HFFc6 (cell line): ENCODE results near the gene KNL1. TPM values are rescaled to one million over a fixed set of nuclear protein-coding genes. Genes with fewer than 3 reads are reported as not detected.
"Not testable (repeated sequence)": the region's sequence is repeated elsewhere in the genome, so short reads cannot be mapped to it uniquely, and the experiment has no call there.

Experiments used
- DNase-seq: peaks from one replicate; pipeline ENCODE4 v3.0.0-alpha.2; 2018
- H3K27ac Mint-ChIP-seq: 2 replicates; pipeline ENCODE4 v1.8.0; 2020; ENCODE audit warnings: mild to moderate bottlenecking, mixed read lengths
- H3K27me3 Mint-ChIP-seq: 2 replicates; pipeline ENCODE4 v1.8.0; 2021; ENCODE audit warnings: mild to moderate bottlenecking, moderate library complexity, mixed read lengths; ENCODE audit not compliant: insufficient read depth
- H3K36me3 Mint-ChIP-seq: 2 replicates; pipeline ENCODE4 v1.8.0; 2021; ENCODE audit warnings: low read depth, mixed read lengths
- H3K4me1 Mint-ChIP-seq: 2 replicates; pipeline ENCODE4 v1.8.0; 2020; ENCODE audit warnings: low read depth, mixed read lengths
- H3K4me3 Mint-ChIP-seq: 2 replicates; pipeline ENCODE4 v1.8.0; 2020; ENCODE audit warnings: mild to moderate bottlenecking, moderate library complexity, mixed read lengths
- H3K9me3 Mint-ChIP-seq: 2 replicates; pipeline ENCODE4 v1.8.0; 2020; ENCODE audit warnings: mild to moderate bottlenecking, mixed read lengths
- CTCF ChIP-seq: fragments of 200-600 bp; sonication (generic); IDR thresholded peaks from 2 replicates; pipeline ENCODE4 v1.5.0; 2021; ENCODE audit warnings: antibody characterized with exemption, mild to moderate bottlenecking
- total RNA-seq, 6 experiments: library from RNA; stranded (reverse); fragmentation: NEBNext Ultra II Directional; extraction: Animal tissue kit (Norgen Biotek cat#: 25700); gene quantifications; 2 replicates in 1 of 6; 3 replicates in 5 of 6; pipeline ENCODE4 v1.2.3, GENCODE V29; 2021

KNL1 gene
- total RNA-seq, 6 experiments from 2014 or later, result 8.9 to 26.8 (median 20.0) TPM

- Mint-ChIP-seq H3K36me3 (no peaks in the 10 kb centered on the region; the same call in 1 of the 2 replicates), H3K27me3 (no peaks in the 10 kb centered on the region; the same call in none of the 2 replicates), H3K9me3 (no peaks in the 10 kb centered on the region), H3K4me1 (peaks cover 3% of the 10 kb centered on the region), H3K27ac (no peak overlapping the region), H3K4me3 (no peak overlapping the region)
- no peak for DNase-seq
- no peak for TF ChIP-seq CTCF
Measured at GRCh38 chr15:40650479-40650878, 56.4 kb downstream of the KNL1 start.

DNA sequence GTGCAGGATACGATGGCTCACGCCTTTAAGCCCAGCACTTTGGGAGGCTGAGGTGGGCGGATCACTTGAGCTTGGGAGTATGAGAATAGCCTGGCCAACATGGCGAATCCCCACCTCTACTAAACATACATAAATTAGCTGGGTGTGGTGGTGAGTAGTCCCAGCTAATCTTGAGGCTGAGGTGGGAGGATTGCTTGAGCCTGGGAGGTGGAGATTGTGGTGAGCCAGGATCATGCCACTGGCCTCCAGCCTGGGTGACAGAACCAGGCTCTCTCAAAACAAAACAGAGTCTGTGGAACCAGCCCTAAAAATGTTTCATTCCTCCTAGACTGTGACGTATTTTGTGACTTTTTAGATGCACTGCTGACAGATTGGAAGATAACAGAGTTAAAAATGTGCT is 66.6 kb downstream of the KNL1 start:
- H3K27me3 Mint-ChIP-seq, result no peaks in the 10 kb centered on the region

GRCh38 chr15:40664909-40665308 is 70.9 kb downstream of the KNL1 start:
- TF ChIP-seq CTCF, result no peak
- Mint-ChIP-seq H3K36me3 (peaks cover 11% of the 10 kb centered on the region; the same call in 1 of the 2 replicates), H3K27me3 (no peaks in the 10 kb centered on the region; the same call in 1 of the 2 replicates), H3K9me3 (0 out of 2 replicates have a peak, but pooled peaks cover 5% of the 10 kb centered on the region), H3K27ac (no peak overlapping the region), H3K4me3 (no peak overlapping the region), H3K4me1 (no peaks in the 10 kb centered on the region)
- DNase-seq, result no peak

More for the DNA sequence above, 66.6 kb downstream of the KNL1 start:
- Mint-ChIP-seq H3K9me3 (no peaks in the 10 kb centered on the region), H3K4me1 (no peaks in the 10 kb centered on the region), H3K27ac (no peak overlapping the region), H3K4me3 (no peak overlapping the region), H3K36me3 (peaks cover 4% of the 10 kb centered on the region; the same call in 1 of the 2 replicates)
- DNase-seq, result no peak
- no peak for TF ChIP-seq CTCF

DNA sequence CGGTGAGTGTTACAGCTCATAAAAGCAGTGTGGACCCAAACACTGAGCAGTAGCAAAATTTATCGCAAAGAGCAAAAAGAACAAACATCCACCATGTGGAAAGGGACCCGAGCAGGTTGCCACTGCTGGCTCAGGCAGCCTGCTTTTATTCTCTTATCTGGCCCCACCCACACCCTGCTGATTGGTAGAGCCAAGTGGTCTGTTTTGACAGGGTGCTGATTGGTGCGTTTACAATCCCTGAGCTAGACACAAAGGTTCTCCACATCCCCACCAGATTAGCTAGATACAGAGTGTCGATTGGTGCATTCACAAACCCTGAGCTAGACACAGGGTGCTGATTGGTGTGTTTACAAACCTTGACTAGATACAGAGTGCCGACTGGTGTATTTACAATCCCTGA is 82.2 kb downstream of the KNL1 start:
- not testable (repeated sequence) for DNase-seq, H3K4me3 Mint-ChIP-seq, H3K4me1 Mint-ChIP-seq, H3K27me3 Mint-ChIP-seq, H3K36me3 Mint-ChIP-seq, H3K27ac Mint-ChIP-seq, H3K9me3 Mint-ChIP-seq

DNA sequence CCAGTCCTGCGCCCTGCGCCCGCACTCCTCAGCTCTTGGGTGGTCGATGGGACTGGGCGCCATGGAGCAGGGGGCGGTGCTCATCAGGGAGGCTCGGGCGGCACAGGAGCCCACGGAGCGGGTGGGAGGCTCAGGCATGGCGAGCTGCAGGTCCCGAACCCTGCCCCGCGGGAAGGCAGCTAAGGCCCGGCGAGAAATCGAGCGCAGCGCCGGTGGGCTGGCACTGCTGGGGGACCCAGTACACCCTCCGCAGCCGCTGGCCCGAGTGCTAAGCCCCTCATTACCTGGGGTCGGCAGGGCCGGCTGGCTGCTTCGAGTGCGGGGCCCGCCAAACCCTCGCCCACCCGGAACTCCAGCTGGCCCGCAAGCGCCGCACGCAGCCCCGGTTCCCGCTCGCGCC is 82.9 kb downstream of the KNL1 start:
- not testable (repeated sequence) for H3K27ac Mint-ChIP-seq, H3K27me3 Mint-ChIP-seq, H3K36me3 Mint-ChIP-seq, H3K4me1 Mint-ChIP-seq, DNase-seq, H3K9me3 Mint-ChIP-seq, H3K4me3 Mint-ChIP-seq

- Mint-ChIP-seq H3K4me3 (no peak overlapping the region), H3K9me3 (no peaks in the 10 kb centered on the region), H3K4me1 (peaks cover 7% of the 10 kb centered on the region), H3K36me3 (no peaks in the 10 kb centered on the region), H3K27ac (no peak overlapping the region), H3K27me3 (no peaks in the 10 kb centered on the region)
- no peak for TF ChIP-seq CTCF
- no peak for DNase-seq
Measured at GRCh38 chr15:40680151-40680550, 86.1 kb downstream of the KNL1 start.

DNA sequence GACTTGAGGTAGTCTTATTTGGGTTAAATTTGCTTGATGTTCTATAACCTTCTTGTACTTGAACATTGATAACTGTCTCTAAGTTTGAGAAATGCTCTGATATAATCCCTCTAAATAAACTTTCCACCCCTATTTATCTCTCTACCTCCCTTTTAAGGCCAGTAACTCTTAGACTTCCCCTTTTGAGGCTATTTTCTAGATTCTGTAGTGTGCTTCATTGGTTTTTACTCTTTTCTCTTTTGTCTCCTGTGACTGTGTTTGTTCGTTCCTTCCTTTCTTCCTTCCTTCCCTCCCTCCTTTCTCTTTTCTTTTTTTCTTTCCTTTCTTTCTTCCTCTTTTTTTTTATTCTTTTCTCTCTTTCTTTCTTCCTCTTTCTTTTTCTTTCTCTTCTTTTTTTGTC is 86.9 kb downstream of the KNL1 start:
- H3K27me3 Mint-ChIP-seq, H3K36me3 Mint-ChIP-seq, H3K9me3 Mint-ChIP-seq, DNase-seq, H3K4me3 Mint-ChIP-seq, H3K4me1 Mint-ChIP-seq, H3K27ac Mint-ChIP-seq: not testable (repeated sequence)
